Endodermal cell (in vitro differentiated cells): ENCODE data around the gene YPEL4. TPM values are rescaled to one million over a fixed set of nuclear protein-coding genes. Genes with fewer than 3 reads are reported as not detected.

Experiments used
- DNase-seq: peaks from one replicate; pipeline ENCODE4 v3.0.0-alpha.2; 2017
- H3K27ac ChIP-seq: 2 replicates; pipeline ENCODE4 v1.5.1; 2013; ENCODE audit warnings: mild to moderate bottlenecking, low read depth, low read length, moderate library complexity
- H3K27me3 ChIP-seq: 2 replicates; pipeline ENCODE4 v1.6.1; 2013; ENCODE audit warnings: mild to moderate bottlenecking, low read length, moderate library complexity; ENCODE audit not compliant: insufficient read depth, control insufficient read depth, poor library complexity, severe bottlenecking
- H3K36me3 ChIP-seq: 2 replicates; pipeline ENCODE4 v1.7.0; 2013; ENCODE audit warnings: mild to moderate bottlenecking, low read length, moderate library complexity; ENCODE audit not compliant: control insufficient read depth, insufficient read depth
- H3K4me1 ChIP-seq: one replicate; pipeline ENCODE4 v1.7.0; 2013; ENCODE audit warnings: low read length; ENCODE audit not compliant: control insufficient read depth, insufficient read depth
- H3K4me3 ChIP-seq: 2 replicates; pipeline ENCODE4 v1.5.1; 2013; ENCODE audit warnings: mild to moderate bottlenecking, low read length, moderate library complexity
- H3K9ac ChIP-seq: 2 replicates; pipeline ENCODE4 v1.6.1; 2013; ENCODE audit warnings: mild to moderate bottlenecking, low read length, moderate library complexity; ENCODE audit not compliant: poor library complexity, severe bottlenecking; ENCODE audit errors: extremely low read depth
- H3K9me3 ChIP-seq: 2 replicates; pipeline ENCODE4 v1.6.1; 2013; ENCODE audit warnings: mild to moderate bottlenecking, low read length, moderate library complexity; ENCODE audit not compliant: control insufficient read depth
- H3K27ac Mint-ChIP-seq: 2 replicates; pipeline ENCODE4 v1.8.0; 2020; ENCODE audit warnings: mixed read lengths
- H3K27me3 Mint-ChIP-seq: 2 replicates; pipeline ENCODE4 v1.8.0; 2021; ENCODE audit warnings: mild to moderate bottlenecking, mixed read lengths; ENCODE audit not compliant: insufficient read depth
- H3K36me3 Mint-ChIP-seq: 2 replicates; pipeline ENCODE4 v1.8.0; 2020; ENCODE audit warnings: low read depth, mixed read lengths
- H3K4me1 Mint-ChIP-seq: 2 replicates; pipeline ENCODE4 v1.8.0; 2020; ENCODE audit warnings: mixed read lengths
- H3K4me3 Mint-ChIP-seq: 2 replicates; pipeline ENCODE4 v1.8.0; 2020; ENCODE audit warnings: mild to moderate bottlenecking, moderate library complexity, mixed read lengths
- H3K9me3 Mint-ChIP-seq: 2 replicates; pipeline ENCODE4 v1.8.0; 2020; ENCODE audit warnings: mild to moderate bottlenecking, mixed read lengths
- CTCF ChIP-seq: fragments of 200-600 bp; sonication (generic); conservative IDR thresholded peaks from 2 replicates; pipeline ENCODE4 v1.5.0; 2021; ENCODE audit warnings: antibody characterized with exemption, mild to moderate bottlenecking
- WGBS, 2 experiments: methylation state at CpG; one replicate each; pipeline versions ENCODE4 v1.1.5 to v1.1.7; 2013; ENCODE audit warnings: missing lambda C conversion rate in 2 of 2, mixed read lengths in 1 of 2; ENCODE audit not compliant: insufficient coverage in 1 of 2, insufficient read length in 1 of 2; 5-methylcytosine and 5-hydroxymethylcytosine counted together
- total RNA-seq, 2 donors: library from RNA; stranded (reverse); fragmentation: NEBNext Ultra II Directional in 1 of 2; extraction: Animal tissue kit (Norgen Biotek cat#: 25700) in 1 of 2; gene quantifications; 2 replicates in 1 of 2; 3 replicates in 1 of 2; pipeline ENCODE4 v1.2.1, GENCODE V29; 2021

YPEL4 gene
- total RNA-seq, 2 donors from 2014 or later = not detected

GRCh38 chr11:57635246-57635645 lies 14.5 kb downstream of the YPEL4 start:
- Mint-ChIP-seq H3K4me3 (no peak overlapping the region), H3K9me3 (no peaks in the 10 kb centered on the region), H3K27ac (no peak overlapping the region), H3K27me3 (peaks cover 14% of the 10 kb centered on the region), H3K36me3 (peaks cover 5% of the 10 kb centered on the region), H3K4me1 (peaks cover 7% of the 10 kb centered on the region)
- Histone ChIP-seq H3K4me1 (no peaks in the 10 kb centered on the region), H3K9ac (no peak overlapping the region), H3K36me3 (no peaks in the 10 kb centered on the region), H3K27ac (no peak overlapping the region), H3K9me3 (no peaks in the 10 kb centered on the region), H3K27me3 (no peaks in the 10 kb centered on the region), H3K4me3 (no peak overlapping the region)
- no peak for DNase-seq
- WGBS, 2 experiments = 95% methylated on average over 8 of the region's 8 CpGs
- no peak for TF ChIP-seq CTCF

- Histone ChIP-seq H3K9ac (no peak overlapping the region), H3K27ac (no peak overlapping the region), H3K9me3 (no peaks in the 10 kb centered on the region), H3K27me3 (no peaks in the 10 kb centered on the region), H3K4me3 (no peak overlapping the region), H3K36me3 (no peaks in the 10 kb centered on the region), H3K4me1 (no peaks in the 10 kb centered on the region)
- no peaks in the 10 kb centered on the region for H3K36me3 Mint-ChIP-seq
- DNase-seq = no peak
- H3K4me3 Mint-ChIP-seq = no peak overlapping the region
- TF ChIP-seq CTCF = no peak
- H3K27me3 Mint-ChIP-seq = peaks cover 14% of the 10 kb centered on the region
- no peak overlapping the region for H3K27ac Mint-ChIP-seq
- no peaks in the 10 kb centered on the region for H3K9me3 Mint-ChIP-seq
- H3K4me1 Mint-ChIP-seq = peaks cover 7% of the 10 kb centered on the region
Measured at GRCh38 chr11:57634311-57634710, 15.4 kb downstream of the YPEL4 start.

GRCh38 chr11:57633394-57634070 lies 16.2 kb downstream of the YPEL4 start:
- no peaks in the 10 kb centered on the region for H3K36me3 Mint-ChIP-seq
- Histone ChIP-seq H3K4me1 (no peaks in the 10 kb centered on the region), H3K4me3 (no peak overlapping the region), H3K36me3 (no peaks in the 10 kb centered on the region), H3K9me3 (no peaks in the 10 kb centered on the region), H3K9ac (no peak overlapping the region), H3K27ac (no peak overlapping the region), H3K27me3 (no peaks in the 10 kb centered on the region)
- H3K9me3 Mint-ChIP-seq = no peaks in the 10 kb centered on the region
- no peak for TF ChIP-seq CTCF
- no peak for DNase-seq
- peaks cover 7% of the 10 kb centered on the region for H3K4me1 Mint-ChIP-seq
- H3K27ac Mint-ChIP-seq = no peak overlapping the region
- WGBS, 2 experiments = 94 to 96% methylated on average over 4 to 6 of the region's 6 CpGs
- H3K27me3 Mint-ChIP-seq = peaks cover 14% of the 10 kb centered on the region
- H3K4me3 Mint-ChIP-seq = no peak overlapping the region
